Ishikawa (cell line): Measurements from ENCODE around the gene CASP2.
A peak's percentile ranks its signal among the peaks of the same experiment; 100 is the strongest.

Experiments used
- CEBPB ChIP-seq: IDR thresholded peaks from 2 replicates; pipeline ENCODE4 v1.6.1; 2012
- CREB1 ChIP-seq: IDR thresholded peaks from 2 replicates; pipeline ENCODE4 v1.6.1; 2012; ENCODE audit warnings: low read depth
- EGR1 ChIP-seq: IDR thresholded peaks from 2 replicates; pipeline ENCODE4 v1.6.1; 2012
- EP300 ChIP-seq: IDR thresholded peaks from 2 replicates; pipeline ENCODE4 v1.6.1; 2012; ENCODE audit warnings: borderline replicate concordance
- FOXM1 ChIP-seq: IDR thresholded peaks from 2 replicates; pipeline ENCODE4 v1.6.1; 2012; ENCODE audit warnings: low read depth, borderline replicate concordance
- NFIC ChIP-seq: IDR thresholded peaks from 2 replicates; pipeline ENCODE4 v1.6.1; 2012
- RAD21 ChIP-seq: IDR thresholded peaks from 2 replicates; pipeline ENCODE4 v1.6.1; 2012; ENCODE audit warnings: low read depth
- TAF1 ChIP-seq: IDR thresholded peaks from 2 replicates; pipeline ENCODE4 v1.6.1; 2012; ENCODE audit warnings: low read depth, mild to moderate bottlenecking
- TCF12 ChIP-seq: IDR thresholded peaks from 2 replicates; pipeline ENCODE4 v1.6.1; 2012; ENCODE audit warnings: low read depth
- TEAD4 ChIP-seq: IDR thresholded peaks from 2 replicates; pipeline ENCODE4 v1.6.1; 2012
- YY1 ChIP-seq: IDR thresholded peaks from 2 replicates; pipeline ENCODE4 v1.6.1; 2012; ENCODE audit warnings: low read depth
- ZBTB7A ChIP-seq: IDR thresholded peaks from 2 replicates; pipeline ENCODE4 v1.6.1; 2012; ENCODE audit warnings: low read depth
- TF ChIP-seq, protein P1 (sequence below): IDR thresholded peaks from 2 replicates; pipeline ENCODE4 v1.6.1; 2012
- TF ChIP-seq, protein P2 (sequence below): IDR thresholded peaks from 2 replicates; pipeline ENCODE4 v1.6.1; 2012
- TF ChIP-seq, protein P3 (sequence below): IDR thresholded peaks from 2 replicates; pipeline ENCODE4 v1.6.1; 2012; ENCODE audit warnings: low read depth, mild to moderate bottlenecking

The CASP2 gene

DNA sequence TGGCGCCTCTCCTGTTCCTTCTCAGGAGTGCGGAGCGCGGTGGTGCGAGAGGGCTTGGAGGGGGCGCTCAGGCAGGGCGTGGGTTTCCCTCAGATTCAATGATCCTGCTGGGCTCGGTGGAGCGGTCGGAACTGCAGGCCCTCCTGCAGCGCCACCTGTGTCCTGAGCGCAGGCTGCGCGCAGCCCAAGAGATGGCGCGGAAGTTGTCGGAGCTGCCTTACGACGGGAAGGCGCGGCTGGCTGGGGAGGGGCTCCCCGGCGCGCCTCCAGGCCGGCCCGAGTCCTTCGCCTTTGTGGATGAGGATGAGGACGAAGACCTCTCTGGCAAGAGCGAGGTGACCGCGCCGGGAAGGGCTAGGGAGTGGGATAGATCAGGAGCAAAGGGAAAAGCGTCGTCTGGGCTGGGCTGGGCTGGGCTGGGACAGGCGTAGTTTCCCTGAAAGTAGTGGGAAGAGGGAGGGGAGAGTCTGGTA, 57.3 kb downstream of the CASP2 start:
- no peak for TF ChIP-seq TEAD4
- TF ChIP-seq, protein P1, sequence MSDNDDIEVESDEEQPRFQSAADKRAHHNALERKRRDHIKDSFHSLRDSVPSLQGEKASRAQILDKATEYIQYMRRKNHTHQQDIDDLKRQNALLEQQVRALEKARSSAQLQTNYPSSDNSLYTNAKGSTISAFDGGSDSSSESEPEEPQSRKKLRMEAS = peak; percentile 68
- no peak for TF ChIP-seq NFIC
- TF ChIP-seq EGR1 = no peak
- TF ChIP-seq EP300 = no peak
- peak; percentile 30 for TF ChIP-seq RAD21

DNA sequence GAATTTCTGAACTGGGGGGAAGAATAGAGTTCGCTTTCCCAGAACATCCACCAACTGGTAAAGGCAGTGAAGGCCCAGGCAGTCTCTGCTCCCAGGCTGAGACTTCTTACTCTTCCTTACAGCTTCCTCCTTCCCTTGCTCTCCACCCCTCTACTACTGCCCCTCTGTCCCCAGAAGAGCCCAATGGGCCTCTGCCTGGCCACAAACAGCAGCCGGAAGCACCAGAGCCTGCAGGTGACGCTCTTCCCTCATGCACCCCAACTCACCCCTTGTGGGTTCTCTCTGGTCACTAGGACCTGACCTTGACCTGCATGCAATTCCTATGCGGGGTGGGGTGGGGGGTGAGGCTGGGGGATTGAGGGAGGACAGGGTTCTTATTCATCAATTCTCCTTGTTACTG, 57.9 kb downstream of the CASP2 start:
- TF ChIP-seq ZBTB7A (no peak), TAF1 (no peak), CREB1 (no peak), RAD21 (0 out of 2 replicates have a peak, but pooled peaks have one; percentile 1), TCF12 (no peak), CEBPB (no peak)
- TF ChIP-seq, protein P2, sequence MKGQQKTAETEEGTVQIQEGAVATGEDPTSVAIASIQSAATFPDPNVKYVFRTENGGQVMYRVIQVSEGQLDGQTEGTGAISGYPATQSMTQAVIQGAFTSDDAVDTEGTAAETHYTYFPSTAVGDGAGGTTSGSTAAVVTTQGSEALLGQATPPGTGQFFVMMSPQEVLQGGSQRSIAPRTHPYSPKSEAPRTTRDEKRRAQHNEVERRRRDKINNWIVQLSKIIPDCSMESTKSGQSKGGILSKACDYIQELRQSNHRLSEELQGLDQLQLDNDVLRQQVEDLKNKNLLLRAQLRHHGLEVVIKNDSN = no peak

DNA sequence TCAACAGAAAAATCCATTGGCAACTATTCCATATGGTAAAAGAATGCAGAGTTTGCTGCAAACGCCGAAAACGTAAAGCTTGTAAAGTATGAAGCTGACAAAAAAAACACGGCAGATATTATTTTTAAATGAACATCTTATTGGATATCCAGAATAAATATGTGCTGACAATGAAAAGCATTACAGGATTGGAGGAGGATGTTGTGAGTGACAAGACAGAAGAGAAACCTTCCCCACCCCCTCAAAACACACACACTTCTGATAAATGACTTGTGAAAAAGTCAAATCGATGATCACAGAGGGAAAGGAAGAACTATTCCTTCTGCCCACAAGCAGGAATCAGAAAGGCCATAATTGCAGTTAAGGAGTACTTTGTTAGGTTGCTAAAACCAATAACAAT, 59.8 kb downstream of the CASP2 start:
- TF ChIP-seq CEBPB = no peak
- TF ChIP-seq CREB1 = no peak
- no peak for TF ChIP-seq ZBTB7A
- TF ChIP-seq EGR1 = no peak
- no peak for TF ChIP-seq TCF12
- no peak for TF ChIP-seq EP300
- TF ChIP-seq RAD21 = no peak
- TF ChIP-seq, protein P3, sequence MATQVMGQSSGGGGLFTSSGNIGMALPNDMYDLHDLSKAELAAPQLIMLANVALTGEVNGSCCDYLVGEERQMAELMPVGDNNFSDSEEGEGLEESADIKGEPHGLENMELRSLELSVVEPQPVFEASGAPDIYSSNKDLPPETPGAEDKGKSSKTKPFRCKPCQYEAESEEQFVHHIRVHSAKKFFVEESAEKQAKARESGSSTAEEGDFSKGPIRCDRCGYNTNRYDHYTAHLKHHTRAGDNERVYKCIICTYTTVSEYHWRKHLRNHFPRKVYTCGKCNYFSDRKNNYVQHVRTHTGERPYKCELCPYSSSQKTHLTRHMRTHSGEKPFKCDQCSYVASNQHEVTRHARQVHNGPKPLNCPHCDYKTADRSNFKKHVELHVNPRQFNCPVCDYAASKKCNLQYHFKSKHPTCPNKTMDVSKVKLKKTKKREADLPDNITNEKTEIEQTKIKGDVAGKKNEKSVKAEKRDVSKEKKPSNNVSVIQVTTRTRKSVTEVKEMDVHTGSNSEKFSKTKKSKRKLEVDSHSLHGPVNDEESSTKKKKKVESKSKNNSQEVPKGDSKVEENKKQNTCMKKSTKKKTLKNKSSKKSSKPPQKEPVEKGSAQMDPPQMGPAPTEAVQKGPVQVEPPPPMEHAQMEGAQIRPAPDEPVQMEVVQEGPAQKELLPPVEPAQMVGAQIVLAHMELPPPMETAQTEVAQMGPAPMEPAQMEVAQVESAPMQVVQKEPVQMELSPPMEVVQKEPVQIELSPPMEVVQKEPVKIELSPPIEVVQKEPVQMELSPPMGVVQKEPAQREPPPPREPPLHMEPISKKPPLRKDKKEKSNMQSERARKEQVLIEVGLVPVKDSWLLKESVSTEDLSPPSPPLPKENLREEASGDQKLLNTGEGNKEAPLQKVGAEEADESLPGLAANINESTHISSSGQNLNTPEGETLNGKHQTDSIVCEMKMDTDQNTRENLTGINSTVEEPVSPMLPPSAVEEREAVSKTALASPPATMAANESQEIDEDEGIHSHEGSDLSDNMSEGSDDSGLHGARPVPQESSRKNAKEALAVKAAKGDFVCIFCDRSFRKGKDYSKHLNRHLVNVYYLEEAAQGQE = no peak
- no peak for TF ChIP-seq NFIC

DNA sequence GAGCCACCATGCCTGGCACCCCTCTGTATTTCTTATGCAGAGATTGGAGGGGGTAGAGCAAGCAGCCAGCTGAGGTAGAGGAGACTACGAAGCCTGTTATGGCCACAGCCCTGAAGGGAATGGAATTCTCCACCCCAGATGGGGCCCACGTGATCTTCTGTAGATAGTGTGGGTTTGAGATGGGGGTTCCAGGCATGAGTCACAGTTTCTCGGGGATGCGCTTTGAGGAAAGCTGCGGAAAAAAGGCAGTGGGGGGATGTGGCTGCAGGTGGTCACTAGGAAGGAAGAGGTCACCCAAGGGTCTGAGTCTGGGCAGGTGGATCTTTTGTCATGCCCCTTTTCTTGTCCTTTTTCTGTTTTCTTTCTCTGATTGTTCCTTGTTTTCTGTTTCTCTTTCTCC, 62.9 kb downstream of the CASP2 start:
- TF ChIP-seq CREB1 = no peak
- TF ChIP-seq RAD21 = no peak
- no peak for TF ChIP-seq EP300

DNA sequence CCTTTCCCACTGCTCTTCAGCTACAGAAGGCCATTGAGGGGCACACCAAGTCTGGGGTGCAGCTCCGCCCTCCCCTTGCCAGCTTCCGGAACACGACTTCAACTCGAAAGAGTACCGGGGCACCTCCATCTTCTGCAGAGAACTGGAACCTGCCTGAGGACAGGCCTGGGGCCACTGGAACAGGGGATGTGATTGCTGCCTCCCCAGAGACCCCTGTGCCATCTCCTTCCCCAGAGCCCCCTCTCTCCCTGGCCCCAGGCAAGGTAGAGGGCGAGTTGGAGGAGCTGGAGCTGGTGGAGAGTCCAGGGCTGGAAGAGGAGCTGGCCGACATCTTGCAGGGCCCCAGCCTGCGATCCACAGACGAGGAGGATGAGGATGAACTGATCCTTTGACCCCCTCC, 63.4 kb downstream of the CASP2 start:
- TF ChIP-seq ZBTB7A (no peak), EP300 (no peak), CEBPB (no peak), NFIC (no peak), TCF12 (no peak)
- TF ChIP-seq, protein P1 = no peak

DNA sequence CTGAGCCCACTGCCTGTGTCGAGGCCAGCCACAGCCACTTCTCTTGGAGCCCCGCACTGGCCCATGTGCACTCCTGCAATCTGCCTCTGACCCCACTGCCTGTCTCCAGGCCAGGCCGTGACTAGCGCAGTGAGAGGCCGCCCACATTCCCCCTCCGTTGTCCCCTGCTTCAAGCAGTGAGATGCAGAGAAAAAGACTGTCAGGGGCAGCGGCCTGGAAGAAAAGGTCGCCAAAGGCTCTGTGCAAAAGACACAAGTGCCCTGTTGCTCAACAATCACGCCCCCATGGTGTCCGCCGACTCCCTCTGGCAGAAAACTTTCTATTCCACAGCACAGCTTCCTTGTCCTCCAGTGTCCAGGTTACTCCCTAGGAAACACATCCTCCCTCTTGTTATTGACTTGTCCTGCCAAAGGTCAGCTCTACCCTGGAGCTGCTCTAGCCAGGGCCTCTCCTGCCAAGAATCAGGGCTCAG, 64.4 kb downstream of the CASP2 start:
- TF ChIP-seq TAF1 (no peak), EP300 (no peak), EGR1 (no peak), NFIC (no peak), TCF12 (no peak), CREB1 (no peak), ZBTB7A (no peak), YY1 (no peak), FOXM1 (no peak), CEBPB (no peak), RAD21 (no peak), TEAD4 (no peak)
- TF ChIP-seq, protein P2 = no peak
- TF ChIP-seq, protein P1 = no peak
- TF ChIP-seq, protein P3 = no peak

DNA sequence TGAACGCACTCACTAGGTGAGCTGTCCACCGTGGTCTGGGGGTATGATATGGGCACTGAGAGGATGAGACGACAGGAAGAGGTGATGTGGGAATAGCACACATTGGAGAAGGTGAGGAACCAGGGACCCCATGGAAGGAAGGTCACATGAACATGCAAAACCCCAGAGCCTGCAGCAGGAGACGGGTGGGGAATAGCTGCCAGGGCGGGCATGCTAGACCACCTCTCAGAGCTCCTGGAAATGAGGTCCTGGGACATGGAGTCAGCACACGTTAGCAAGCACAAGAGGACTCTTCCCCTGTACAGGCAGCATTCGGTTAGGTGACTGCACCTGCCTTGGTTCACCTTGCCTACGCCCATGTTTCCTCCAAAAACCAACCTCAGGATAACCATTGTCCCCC, 66.2 kb downstream of the CASP2 start:
- TF ChIP-seq ZBTB7A = no peak
- TF ChIP-seq TEAD4 = no peak
- no peak for TF ChIP-seq EGR1
- TF ChIP-seq RAD21 = no peak
- TF ChIP-seq, protein P1 = no peak
- TF ChIP-seq FOXM1 = no peak
- no peak for TF ChIP-seq YY1
- no peak for TF ChIP-seq NFIC
- no peak for TF ChIP-seq EP300
- TF ChIP-seq TCF12 = no peak
- TF ChIP-seq, protein P2 = no peak
- TF ChIP-seq CREB1 = no peak
- TF ChIP-seq, protein P3 = no peak
- no peak for TF ChIP-seq CEBPB
- TF ChIP-seq TAF1 = no peak
